T47D (cell line): Measurements from ENCODE around the gene PTPN22.

Source experiments
- DNase-seq, 2 experiments: peaks; one replicate each; pipeline versions ENCODE4 v3.0.0 to v3.0.0-alpha.2; 2011 to 2012; ENCODE audit warnings: low read depth in 1 of 2, low spot score in 1 of 2
- JUND ChIP-seq: IDR thresholded peaks from 2 replicates; pipeline ENCODE4 v1.6.1; 2012; ENCODE audit warnings: low read depth
- in situ Hi-C: cut with HindIII; loops from 2 replicates; pipeline ENCODE4 v1.10.0; 2016; ENCODE audit warnings: low sequenced_read_pairs, low pct_unique_long_range_greater_than_20kb

The PTPN22 gene

GRCh38 chr1:113797472-113797871 is 74.0 kb downstream of the PTPN22 start:
- no peak for TF ChIP-seq JUND
- DNase-seq: no peak
- in situ Hi-C loops: no loop called here

- no peak for DNase-seq
- TF ChIP-seq JUND: no peak
- in situ Hi-C loops: no loop called here
These were observed 77.4 kb downstream of the PTPN22 start for GRCh38 chr1:113793878-113794834.

GRCh38 chr1:113792986-113793385 is 78.5 kb downstream of the PTPN22 start:
- TF ChIP-seq JUND: no peak
- in situ Hi-C loops: no loop called here
- no peak for DNase-seq

- TF ChIP-seq JUND: no peak
- DNase-seq: no peak
- in situ Hi-C loops: no loop called here
These were observed 79.0 kb downstream of the PTPN22 start for GRCh38 chr1:113792471-113792870.

- in situ Hi-C loops: no loop called here
- no peak for TF ChIP-seq JUND
- DNase-seq: no peak
These were observed 82.7 kb downstream of the PTPN22 start for GRCh38 chr1:113788802-113789201.

GRCh38 chr1:113787663-113788062 is 83.8 kb downstream of the PTPN22 start:
- no peak for DNase-seq
- TF ChIP-seq JUND: no peak

GRCh38 chr1:113786069-113786468 is 85.4 kb downstream of the PTPN22 start:
- DNase-seq: no peak
- in situ Hi-C loops: no loop called here
- no peak for TF ChIP-seq JUND

More at GRCh38 chr1:113787663-113788062, 83.8 kb downstream of the PTPN22 start:
- in situ Hi-C loops: no loop called here

GRCh38 chr1:113784104-113784779 is 87.3 kb downstream of the PTPN22 start:
- DNase-seq: no peak
- in situ Hi-C loops: no loop called here
- no peak for TF ChIP-seq JUND

- in situ Hi-C loops: no loop called here
- DNase-seq: no peak
- TF ChIP-seq JUND: no peak
These were observed 88.0 kb downstream of the PTPN22 start for GRCh38 chr1:113783254-113784103.

- TF ChIP-seq JUND: no peak
- no peak for DNase-seq
- in situ Hi-C loops: no loop called here
These were observed 89.1 kb downstream of the PTPN22 start for GRCh38 chr1:113782406-113782805.

- in situ Hi-C loops: no loop called here
- DNase-seq: peak in 1 of 2 experiments; percentile 13
These were observed 91.0 kb downstream of the PTPN22 start for GRCh38 chr1:113780374-113781146.

GRCh38 chr1:113779542-113779941 is 92.0 kb downstream of the PTPN22 start:
- in situ Hi-C loops: no loop called here
- DNase-seq: no peak
- no peak for TF ChIP-seq JUND

More at GRCh38 chr1:113780374-113781146, 91.0 kb downstream of the PTPN22 start:
- no peak for TF ChIP-seq JUND
